Measurements from ENCODE around the gene METAP1D.

DNA sequence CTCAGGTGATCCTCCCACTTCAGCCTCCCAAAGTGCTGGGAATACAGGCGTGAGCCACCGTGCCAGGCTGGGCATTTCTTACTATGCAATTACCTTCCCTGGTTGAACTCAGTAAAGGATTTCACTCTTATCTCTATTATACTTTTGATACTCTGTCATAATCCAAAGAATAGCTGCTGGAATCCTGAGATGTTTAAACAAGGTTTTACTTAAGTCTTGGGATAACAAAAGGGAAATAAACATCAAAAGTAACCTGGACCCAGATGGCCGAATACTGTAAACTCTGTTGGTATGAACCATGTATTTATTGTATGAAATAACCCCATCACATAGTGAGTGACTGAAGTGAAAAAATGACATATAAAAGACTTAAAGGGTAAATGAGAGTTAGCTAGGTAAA lies 114.8 kb downstream of the METAP1D start:
- TF ChIP-seq, protein P1, sequence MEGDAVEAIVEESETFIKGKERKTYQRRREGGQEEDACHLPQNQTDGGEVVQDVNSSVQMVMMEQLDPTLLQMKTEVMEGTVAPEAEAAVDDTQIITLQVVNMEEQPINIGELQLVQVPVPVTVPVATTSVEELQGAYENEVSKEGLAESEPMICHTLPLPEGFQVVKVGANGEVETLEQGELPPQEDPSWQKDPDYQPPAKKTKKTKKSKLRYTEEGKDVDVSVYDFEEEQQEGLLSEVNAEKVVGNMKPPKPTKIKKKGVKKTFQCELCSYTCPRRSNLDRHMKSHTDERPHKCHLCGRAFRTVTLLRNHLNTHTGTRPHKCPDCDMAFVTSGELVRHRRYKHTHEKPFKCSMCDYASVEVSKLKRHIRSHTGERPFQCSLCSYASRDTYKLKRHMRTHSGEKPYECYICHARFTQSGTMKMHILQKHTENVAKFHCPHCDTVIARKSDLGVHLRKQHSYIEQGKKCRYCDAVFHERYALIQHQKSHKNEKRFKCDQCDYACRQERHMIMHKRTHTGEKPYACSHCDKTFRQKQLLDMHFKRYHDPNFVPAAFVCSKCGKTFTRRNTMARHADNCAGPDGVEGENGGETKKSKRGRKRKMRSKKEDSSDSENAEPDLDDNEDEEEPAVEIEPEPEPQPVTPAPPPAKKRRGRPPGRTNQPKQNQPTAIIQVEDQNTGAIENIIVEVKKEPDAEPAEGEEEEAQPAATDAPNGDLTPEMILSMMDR (IDR thresholded peaks at IDR 0.05) = no peak
- TF ChIP-seq POLR2A (IDR thresholded peaks at IDR 0.05) = no peak

All from thyroid gland (tissue), 4 donors.